ENCODE results near the gene PDXP.
"Not testable (repeated sequence)": the region's sequence is repeated elsewhere in the genome, so short reads cannot be mapped to it uniquely, and the experiment has no call there.

The PDXP gene

DNA sequence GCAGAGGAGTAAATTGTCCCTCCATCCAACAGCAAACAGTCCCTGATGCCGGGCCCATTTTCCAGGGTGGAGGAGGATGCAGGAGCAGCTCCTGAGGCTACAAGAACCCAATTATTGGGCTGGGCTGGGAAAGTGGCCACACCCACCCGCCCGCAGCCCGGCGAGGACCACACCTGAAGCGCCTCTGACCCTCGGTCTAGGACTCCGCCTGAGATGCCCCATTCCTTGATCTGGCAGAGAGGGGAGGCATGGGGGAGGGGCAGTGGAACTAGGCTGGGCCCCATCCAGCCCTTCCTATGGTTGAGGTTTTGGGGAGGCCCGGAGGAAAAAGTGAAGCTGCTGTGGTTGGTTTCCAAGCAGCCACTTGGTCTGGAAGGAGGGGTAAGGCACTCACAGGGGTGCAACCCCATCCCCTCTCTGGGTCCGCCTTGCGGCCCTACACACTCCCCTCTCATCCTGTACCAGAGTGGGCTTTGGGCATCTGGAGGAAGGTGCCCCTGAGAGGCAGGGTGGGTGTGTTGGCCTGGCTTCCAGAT, 14.5 kb downstream of the PDXP start:
- H3K4me3 ChIP-seq (ENCODE audit: low read depth, low read length): no peak overlapping the region

DNA sequence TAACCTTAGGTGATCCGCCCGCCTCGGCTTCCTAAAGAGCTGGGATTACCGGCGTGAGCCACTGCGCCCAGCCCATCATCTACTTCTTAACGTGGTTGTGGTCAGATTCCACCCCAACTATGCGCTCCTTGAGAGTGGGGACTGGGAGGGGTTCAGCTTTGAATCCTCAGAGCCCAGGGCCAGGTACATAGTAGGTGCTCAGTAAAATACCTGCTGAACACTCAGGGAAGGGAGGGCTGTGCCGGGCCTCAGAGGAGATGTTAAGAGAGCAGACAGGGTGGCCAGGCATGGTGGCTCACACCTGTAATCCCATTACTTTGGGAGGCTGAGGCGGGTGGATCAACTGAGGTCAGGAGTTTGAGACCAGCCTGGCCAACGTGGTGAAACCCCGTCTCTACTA, 15.7 kb downstream of the PDXP start:
- H3K4me3 ChIP-seq (ENCODE audit: low read depth, low read length): no peak overlapping the region

DNA sequence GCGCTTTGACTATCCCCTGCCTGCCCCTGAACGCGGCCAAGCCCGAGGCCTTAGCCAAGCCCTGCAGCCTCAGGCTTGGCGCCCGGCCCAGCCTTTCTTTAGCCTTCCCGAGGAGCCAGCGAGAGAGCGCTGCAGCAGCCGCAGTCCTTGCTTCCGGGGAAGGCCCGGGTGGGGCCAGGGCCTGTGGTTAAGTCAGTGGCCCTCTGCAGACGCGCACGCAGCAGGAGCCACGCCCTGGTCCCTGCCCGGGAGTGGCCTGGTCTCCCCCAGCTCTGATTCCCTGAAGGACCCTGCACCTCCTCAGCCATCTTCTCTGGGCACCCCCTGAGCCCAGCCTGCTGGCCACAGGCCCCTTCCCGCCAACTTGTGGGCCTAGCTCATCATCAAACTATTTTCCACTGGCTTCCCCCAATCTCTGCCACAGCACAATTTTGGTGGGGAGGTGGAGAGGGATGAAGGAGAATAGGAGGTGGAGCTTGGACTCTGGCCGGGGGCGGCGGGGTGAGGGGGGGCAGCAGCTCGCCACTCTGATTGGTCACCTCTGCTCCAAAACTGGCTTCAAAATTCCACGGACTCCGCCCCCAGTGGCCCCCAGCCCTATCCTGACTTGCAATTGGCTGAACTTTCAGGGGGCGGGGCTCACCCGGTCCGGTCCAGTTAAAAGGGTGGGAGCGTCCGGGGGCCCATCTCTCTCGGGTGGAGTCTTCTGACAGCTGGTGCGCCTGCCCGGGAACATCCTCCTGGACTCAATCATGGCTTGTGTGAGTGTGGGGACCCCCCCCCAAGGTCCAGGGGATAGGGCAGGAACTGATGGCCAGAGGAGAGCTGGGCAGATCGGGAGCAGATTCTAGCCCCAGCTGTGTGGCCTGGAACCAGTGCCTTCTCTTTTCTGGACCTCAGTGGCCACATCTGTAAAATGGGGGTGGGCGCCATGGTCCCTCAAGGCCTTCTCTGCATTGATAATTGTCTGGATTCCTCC, 16.7 kb downstream of the PDXP start, which contains the start of gene LGALS1:
Gene LGALS1 (plus strand): TSS at position 686 of the 979 bp plus-strand sequence. CDS start 67 bp downstream, at position 753.
- no peak within 1 kb of the TSS for H3K4me3 ChIP-seq (ENCODE audit: low read depth, low read length)

DNA sequence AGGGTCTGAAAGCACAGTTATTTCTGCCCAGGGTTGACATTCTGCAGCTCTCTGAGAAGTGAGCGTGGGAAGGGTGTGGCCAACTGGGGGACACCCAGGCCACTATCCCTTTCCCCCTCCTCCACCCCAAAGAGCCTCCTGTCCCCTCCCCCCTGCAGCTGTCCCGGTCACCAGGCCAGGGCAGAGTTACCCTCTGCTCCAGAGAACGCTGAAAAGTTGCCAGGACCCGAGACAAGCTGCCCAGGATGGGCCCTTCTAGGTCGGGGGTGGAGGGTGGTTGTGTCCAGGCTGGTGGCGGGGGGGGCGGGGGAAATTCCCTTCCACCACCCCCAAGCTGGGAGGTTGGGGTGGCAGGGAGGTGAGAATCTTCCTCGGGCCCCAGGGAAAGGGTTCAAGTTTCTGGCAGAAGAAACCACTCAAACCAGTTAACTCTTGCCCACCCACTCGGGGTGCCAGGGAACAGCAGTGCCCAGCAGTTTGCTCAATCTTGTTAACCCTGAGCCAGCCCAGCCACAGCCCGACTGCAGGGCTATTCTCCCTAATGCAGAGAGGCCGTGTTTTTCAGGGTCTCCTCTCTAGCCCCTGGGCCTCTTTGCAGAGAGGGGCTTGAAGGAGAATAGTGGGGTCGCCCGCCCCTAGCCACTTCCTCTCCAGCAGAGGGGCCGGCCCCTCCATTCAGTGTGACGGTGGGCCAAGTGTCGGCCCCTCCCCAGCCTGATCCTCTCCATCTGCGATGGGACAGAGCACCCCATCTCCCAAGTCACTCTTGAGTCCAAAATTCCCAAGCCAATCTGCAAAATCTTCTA, 17.6 kb downstream of the PDXP start:
- H3K4me3 ChIP-seq (ENCODE audit: low read depth, low read length): no peak overlapping the region

DNA sequence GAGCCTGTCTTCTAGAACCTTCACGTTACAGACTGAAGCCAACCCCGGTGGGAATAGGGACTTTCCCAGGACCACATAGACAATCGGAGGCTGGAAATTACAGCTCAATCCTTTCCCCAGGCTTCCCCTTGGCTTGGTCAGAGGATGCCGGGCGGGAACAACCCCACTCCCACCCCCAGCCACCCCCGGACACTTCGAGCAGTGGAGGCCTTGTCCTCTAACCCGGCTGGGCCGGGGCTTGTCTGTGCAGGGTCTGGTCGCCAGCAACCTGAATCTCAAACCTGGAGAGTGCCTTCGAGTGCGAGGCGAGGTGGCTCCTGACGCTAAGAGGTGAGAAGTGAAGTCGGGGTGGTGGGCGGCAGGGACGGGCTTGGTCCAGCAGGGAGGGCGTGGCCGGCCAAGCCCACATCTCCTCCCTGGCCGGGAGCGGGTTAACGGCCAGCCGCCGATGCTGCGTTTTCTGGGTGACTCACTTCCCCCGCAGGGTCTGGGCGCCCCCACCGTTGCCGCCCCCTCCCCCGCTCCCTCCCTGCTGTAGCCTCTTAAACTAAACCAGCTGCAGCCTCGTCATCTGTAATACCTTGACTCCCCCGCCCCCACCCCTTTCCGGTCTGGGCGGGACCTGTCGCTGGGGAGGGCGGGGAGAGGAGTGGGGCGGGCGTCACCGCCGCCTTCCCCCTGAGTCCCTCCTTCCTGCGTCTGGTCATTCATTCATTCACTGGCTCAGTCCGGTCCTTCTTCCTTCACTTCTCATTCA, 18.4 kb downstream of the PDXP start:
- peak overlapping the region; percentile 35 for H3K4me3 ChIP-seq (ENCODE audit: low read depth, low read length)

DNA sequence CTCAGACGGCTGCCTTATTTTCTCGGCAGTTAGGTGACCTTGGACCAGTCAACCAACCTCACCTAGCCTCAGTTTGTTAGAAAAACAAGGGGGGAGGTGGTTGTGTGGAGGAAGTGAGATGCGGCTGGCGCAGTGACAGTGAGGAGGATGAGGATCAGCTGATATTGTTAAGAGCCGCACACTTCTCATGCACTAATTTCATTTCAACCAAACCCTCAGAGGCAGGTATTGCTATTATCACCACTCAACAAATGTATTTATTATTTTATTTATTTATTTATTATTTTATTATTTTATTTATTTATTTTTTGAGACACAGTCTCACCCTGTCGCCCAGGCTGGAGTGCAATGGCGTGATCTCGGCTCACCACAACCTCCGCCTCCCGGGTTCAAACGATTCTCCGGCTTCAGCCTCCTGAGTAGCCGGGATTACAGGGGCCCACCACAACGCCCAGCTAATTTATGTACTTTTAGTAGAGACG, 19.0 kb downstream of the PDXP start:
- peak overlapping the region; percentile 24 for H3K4me3 ChIP-seq (ENCODE audit: low read depth, low read length)

DNA sequence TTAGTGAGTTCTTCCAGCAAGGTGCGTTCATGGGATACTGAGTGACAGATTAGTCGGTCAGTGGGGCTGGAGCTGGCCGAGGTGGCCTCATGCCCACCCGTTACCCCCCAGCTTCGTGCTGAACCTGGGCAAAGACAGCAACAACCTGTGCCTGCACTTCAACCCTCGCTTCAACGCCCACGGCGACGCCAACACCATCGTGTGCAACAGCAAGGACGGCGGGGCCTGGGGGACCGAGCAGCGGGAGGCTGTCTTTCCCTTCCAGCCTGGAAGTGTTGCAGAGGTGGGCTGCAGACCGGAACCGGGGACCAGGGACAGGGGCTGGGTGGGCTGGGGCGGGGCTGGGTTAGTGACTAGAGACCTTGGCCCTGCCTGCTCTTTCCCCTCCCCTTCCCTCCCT, 19.8 kb downstream of the PDXP start:
- no peak overlapping the region for H3K4me3 ChIP-seq (ENCODE audit: low read depth, low read length)

DNA sequence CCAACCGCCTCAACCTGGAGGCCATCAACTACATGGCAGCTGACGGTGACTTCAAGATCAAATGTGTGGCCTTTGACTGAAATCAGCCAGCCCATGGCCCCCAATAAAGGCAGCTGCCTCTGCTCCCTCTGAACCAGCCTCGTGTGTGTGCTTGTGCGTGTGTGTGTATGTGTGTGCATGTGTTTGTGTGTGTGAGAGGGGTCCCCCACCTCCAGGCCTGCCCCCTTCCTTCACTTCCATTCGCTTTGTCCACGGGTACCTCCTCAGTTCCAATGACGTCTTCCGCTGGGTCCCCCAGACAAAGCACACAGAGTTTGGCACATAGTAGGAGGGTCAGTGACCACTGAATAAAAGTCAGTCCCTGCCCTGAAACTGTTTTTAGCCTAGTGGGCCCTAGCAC, 21.1 kb downstream of the PDXP start:
- H3K4me3 ChIP-seq (ENCODE audit: low read depth, low read length): no peak overlapping the region

DNA sequence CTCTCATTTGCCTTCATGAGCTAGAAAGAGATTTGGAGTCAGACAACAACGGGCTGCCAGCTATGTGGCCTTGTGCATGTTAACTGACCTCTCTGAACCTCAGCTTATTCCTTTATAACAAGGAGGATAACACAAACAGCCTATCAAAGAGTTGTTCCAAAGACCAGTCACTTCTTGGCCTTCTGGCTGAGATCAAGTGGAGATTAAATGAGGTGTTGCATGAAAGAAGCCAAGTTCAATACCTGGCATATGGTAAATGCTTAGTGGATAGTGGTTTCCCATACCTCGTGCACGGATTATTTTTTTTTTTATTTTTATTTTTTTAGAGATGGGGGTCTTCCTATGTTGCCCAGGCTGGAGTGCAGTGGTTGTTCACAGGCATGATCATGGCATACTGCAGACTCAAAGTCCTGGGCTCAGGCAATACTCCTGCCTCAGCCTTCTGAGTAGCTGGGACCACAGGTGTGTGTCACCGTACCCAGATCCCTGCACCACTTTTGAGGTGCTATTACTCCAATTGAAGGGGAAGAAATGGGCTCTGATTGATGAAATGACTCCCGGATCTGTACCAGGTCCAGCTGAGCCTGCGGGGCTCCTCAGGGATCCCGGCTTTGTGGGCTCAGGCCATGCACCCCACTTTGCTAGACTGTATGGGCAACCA, 21.8 kb downstream of the PDXP start:
- no peak overlapping the region for H3K4me3 ChIP-seq (ENCODE audit: low read depth, low read length)

DNA sequence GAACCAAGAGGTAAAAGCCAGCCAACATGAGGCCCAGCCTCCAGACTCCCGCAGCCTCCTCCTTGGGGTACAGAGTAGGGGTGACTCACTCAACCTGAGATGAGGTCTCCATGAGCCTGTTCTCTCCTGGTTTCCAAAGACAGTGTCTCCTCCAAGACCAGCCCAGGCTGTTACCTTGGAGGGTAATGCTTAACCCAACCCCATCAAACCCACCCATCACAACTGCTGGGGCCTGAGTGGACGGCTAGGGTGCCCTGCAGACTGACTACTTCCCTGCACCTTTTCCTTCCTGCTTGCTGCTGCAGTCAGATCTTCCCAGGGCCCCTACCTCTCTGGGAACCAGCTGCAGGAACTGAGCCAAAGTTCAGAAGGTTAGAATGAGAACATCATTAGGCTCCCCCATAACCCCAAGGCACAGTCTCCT, 22.5 kb downstream of the PDXP start:
- no peak overlapping the region for H3K4me3 ChIP-seq (ENCODE audit: low read depth, low read length)

DNA sequence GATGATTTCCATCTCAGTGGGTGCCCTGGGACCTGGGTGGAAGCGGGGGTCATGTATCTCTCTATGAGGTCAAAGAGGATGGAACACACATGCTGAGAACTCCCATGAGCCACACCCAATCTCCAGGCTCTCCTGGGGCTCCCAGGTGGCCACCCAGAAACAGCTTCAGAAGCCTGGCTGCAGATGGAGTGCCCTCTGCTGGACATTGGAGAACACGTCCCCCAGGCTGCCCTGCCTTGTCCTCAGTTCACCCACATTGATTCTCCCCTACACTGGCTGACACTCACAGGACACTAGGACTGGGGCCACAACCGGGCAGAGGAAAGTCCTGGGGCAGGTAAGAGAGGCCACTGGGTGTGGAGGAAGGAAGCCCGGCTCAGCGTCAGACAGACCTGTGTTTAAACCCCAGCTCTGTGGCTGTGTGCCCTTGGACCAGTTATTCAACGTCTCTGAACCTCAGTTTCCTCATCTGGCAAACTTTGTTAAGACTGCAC, 23.1 kb downstream of the PDXP start:
- H3K4me3 ChIP-seq (ENCODE audit: low read depth, low read length): no peak overlapping the region

DNA sequence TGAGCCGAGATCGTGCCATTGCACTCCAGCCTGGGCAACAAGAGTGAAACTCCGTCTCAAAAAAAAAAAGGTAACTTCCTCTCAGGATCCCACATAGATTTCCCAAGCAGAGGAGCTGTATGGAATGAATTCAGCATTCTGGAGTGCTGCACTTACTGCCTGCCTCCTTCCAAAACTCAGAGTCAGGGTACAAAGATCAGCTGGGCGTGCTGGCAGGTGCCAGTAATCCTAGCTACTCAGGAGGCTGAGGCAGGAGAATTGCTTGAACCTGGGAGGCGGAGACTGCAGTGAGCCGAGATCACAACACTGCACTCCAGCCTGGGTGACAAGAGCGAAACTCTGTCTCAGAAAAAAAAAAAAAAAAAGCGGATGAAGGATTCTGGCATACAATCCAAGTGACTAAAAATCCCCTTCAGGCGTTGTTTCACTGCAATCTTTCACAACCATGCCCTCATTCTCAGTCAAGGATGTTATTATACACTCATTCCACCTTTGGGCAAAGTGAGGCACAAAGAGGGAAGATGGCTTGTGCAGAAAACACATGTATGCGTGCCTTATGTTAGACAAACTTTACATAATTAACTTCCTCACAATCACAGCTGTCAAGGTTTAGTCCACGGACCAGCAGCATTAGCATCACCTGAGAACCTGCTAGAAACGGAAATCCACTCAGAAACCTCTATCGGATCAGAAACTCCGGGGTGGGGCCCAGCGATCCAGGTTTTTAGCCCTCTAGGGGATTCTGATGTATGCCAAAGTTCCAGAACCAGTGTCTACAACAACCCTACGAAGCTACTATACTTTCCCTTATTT, 26.5 kb downstream of the PDXP start:
- no peak overlapping the region for H3K4me3 ChIP-seq (ENCODE audit: low read depth, low read length)

DNA sequence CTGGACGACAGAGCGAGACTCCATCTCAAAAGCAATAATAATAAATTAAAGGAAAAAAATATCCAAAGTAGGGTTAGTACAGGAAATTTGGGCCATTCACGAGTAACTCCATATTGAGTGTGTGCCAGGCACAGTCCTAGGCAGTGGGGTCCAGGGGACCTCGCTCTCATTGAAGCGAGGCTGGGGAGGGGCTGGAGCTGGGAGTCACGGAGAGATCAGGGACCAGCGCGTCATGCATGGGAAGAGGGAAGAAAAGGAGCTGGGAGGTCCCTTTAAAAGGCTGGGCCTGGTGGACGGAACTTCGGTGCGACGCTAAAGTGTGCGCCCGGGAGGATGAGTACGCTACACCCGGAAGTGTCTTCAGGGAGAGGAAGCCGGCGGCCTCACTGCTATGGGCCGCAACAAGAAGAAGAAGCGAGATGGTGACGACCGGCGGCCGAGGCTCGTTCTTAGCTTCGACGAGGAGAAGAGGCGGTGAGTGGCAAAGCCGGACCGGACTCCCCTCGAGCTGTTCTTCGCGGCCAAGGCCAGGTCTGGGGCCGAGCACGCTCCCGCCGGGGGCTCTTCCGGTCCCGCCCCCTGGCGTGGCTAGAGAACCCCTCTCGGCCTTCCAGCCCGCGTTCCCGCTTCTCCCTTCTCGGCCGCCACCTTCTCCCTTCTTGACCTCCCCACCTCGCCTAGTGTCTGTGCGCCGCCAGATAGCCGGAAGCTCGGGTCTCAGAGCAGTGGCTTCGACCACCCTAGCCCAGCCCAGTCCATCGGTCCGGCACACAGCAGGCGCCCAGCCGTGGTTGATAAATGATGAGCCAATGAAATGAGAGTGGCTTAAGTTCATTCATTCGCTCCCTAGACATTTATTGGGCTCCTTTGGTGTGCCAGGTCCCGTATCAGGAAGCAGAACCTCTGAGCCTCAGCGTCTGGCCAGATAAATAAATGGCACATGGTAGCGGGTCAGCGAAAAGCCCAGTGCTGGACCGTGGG, 27.8 kb downstream of the PDXP start, which contains the start of gene NOL12:
Gene NOL12 (plus strand): TSS at position 342 of the 981 bp plus-strand sequence. CDS start 50 bp downstream, at position 392.
- peak within 1 kb of the TSS; percentile 94 for H3K4me3 ChIP-seq (ENCODE audit: low read depth, low read length)

DNA sequence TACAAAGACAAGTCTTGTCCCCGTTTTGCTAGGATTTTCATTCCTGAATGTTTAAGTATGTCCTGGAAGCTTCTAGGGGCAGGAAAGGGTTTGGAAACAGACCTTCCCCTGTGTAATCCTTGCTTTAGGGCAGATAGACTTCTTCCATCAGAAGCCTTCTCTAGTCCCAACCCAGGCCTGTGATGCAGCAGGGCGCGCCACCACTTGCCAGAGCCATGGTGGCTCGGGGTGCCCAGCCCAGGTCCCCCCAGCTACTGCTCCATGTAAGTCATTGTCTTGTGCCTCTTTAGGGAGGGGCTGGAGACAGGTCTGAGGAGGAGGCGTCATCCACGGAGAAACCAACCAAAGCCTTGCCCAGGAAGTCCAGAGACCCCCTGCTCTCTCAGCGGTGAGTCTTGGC, 31.9 kb downstream of the PDXP start:
- H3K4me3 ChIP-seq (ENCODE audit: low read depth, low read length): no peak overlapping the region

DNA sequence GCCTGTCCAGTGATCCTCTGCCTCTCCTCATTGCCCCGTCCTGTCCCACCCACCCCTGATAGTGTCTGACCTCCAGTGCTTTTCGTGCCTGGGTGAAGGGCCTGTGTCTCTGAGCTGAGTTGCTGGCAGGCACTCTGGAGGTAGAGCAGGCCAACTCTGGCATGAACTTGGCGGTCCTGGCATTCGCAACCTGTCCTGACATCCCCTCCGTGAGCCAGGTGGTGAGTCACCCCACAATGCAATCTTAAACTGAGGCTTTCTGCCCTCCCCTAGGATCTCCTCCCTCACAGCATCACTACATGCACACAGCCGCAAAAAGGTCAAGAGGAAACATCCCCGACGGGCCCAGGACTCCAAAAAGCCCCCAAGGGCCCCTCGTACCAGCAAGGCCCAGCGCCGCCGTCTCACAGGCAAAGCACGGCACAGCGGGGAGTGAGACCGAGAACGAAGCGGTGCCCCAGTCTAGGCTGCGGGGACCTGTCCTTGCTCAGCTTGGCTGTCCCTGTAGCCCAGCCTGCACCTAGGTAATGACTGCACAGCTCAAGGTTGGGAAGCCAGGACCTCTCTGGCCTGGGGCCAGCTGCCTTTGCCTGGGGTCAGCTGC, 32.5 kb downstream of the PDXP start:
- no peak overlapping the region for H3K4me3 ChIP-seq (ENCODE audit: low read depth, low read length)

DNA sequence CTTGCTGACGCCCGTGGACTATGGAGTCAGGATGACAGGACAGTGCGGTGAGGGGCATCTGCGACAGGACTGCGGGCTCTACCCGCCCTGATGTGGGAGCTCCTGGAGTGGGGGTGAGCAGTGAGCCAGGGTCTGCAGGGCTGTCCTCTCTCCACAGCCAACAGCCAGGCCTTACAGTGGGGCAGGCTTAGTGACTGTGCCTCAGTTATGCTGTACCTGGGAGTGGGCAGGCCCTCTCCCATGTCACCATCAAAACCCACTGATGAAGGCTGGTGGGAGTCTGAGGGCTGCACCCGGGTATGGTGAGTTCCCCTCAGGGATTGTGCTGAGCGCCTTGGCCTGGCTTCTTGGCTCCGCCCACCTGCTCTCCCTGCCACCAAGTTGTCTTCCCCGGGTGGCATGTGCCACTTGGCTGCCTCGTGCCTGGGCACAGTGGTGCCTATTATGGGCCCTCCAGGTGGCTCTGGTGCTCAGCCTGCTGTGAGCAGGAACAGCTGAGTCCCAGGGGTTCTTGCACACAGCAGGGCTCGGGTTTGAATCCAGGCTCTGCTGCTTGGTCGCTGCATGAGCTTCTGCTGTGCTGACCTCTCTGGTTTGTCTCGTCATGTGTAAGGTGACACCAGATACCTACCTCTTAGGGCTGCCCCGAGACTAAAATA, 34.2 kb downstream of the PDXP start:
- H3K4me3 ChIP-seq (ENCODE audit: low read depth, low read length): no peak overlapping the region

DNA sequence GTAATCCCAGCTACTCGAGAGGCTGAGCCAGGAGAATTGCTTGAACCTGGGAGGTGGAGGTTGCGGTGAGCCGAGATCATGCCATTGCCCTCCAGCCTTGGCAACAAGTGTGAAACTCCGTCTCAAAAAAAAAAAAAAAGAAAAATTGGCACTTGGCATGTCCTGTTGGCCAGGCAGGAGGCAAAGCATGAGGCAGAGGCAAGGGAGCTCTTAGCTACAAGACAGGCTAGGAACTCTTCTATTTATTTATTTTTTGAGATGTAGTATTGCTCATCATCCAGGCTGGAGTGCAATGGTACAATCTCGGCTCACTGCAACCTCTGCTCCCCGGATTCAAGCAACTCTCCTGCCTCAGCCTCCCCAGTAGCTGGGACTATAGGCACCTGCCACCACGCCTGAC, 35.6 kb downstream of the PDXP start:
- H3K4me3 ChIP-seq (ENCODE audit: low read depth, low read length): not testable (repeated sequence)

All from iPS-11a (cell line).